Panc1 (cell line): Measurements from ENCODE around the gene FAM193A. TPM values are rescaled to one million over a fixed set of nuclear protein-coding genes. Genes with fewer than 3 reads are reported as not detected.
"Not testable (repeated sequence)": the region's sequence is repeated elsewhere in the genome, so short reads cannot be mapped to it uniquely, and the experiment has no call there.

Experiments
- ATAC-seq: fragments of 200-7000 bp; cut with Tn5 transposase; 2 replicates; pipeline ENCODE4 v1.9.1; 2020; ENCODE audit warnings: mild to moderate bottlenecking, moderate library complexity
- BruUV-seq: library from RNA; stranded (reverse); fragments of 400-500 nt; replicated peaks from 2 replicates; lab custom pipeline; 2021; lab: Mats Ljungman, UMichigan
- CTCF ChIA-PET: fragments of 300-600 bp; sonication (Branson Sonifier 250); formaldehyde crosslinking; loops from one replicate; lab custom pipeline; 2022; ENCODE audit warnings: antibody characterized with exemption; lab: Charles Lee
- POLR2A ChIA-PET: fragments of 300-600 bp; sonication (Branson Sonifier 250); formaldehyde crosslinking; loops from one replicate; lab custom pipeline; 2022; ENCODE audit warnings: antibody characterized with exemption; lab: Charles Lee
- DNase-seq: peaks from one replicate; pipeline ENCODE4 v3.0.0-alpha.2; 2010; ENCODE audit warnings: low read depth, low spot score
- H3K27ac ChIP-seq: 2 replicates; pipeline ENCODE4 v1.5.1; 2011; ENCODE audit warnings: mild to moderate bottlenecking, low read length, inconsistent platforms
- H3K27me3 ChIP-seq: fragments of 200-500 bp; sonication (Bioruptor generic); 2 replicates; pipeline ENCODE4 v1.6.0; 2014; ENCODE audit warnings: low read length, inconsistent platforms; ENCODE audit not compliant: control insufficient read depth, insufficient read depth
- H3K36me3 ChIP-seq: fragments of 200-500 bp; sonication (Bioruptor generic); 2 replicates; pipeline ENCODE4 v1.5.1; 2014; ENCODE audit warnings: inconsistent platforms, mild to moderate bottlenecking, low read length, moderate library complexity; ENCODE audit not compliant: control insufficient read depth, insufficient read depth
- H3K4me1 ChIP-seq: 2 replicates; pipeline ENCODE4 v1.5.1; 2011; ENCODE audit warnings: inconsistent platforms, mild to moderate bottlenecking, low read length, moderate library complexity; ENCODE audit not compliant: control insufficient read depth, insufficient read depth
- H3K4me3 ChIP-seq, 2 experiments: 2 replicates each; pipeline ENCODE4 v1.5.1; 2011 to 2012; ENCODE audit warnings: low read depth in 2 of 2, low read length in 2 of 2, mild to moderate bottlenecking in 2 of 2, inconsistent platforms in 1 of 2, moderate library complexity in 1 of 2
- H3K9me3 ChIP-seq: fragments of 200-500 bp; sonication (Bioruptor generic); 2 replicates; pipeline ENCODE4 v1.5.1; 2014; ENCODE audit warnings: low read depth, mild to moderate bottlenecking, inconsistent platforms, low read length, moderate library complexity; ENCODE audit not compliant: control insufficient read depth, insufficient read depth
- POLR2AphosphoS5 ChIP-seq: IDR thresholded peaks from 2 replicates; pipeline ENCODE4 v1.6.1; 2012; ENCODE audit warnings: mild to moderate bottlenecking, low read depth, low read length, moderate library complexity
- SIN3A ChIP-seq: IDR thresholded peaks from 2 replicates; pipeline ENCODE4 v1.6.1; 2012; ENCODE audit warnings: low read depth, mild to moderate bottlenecking, low read length, moderate library complexity, borderline replicate concordance; ENCODE audit not compliant: insufficient read depth
- TCF7L2 ChIP-seq: IDR thresholded peaks from 2 replicates; pipeline ENCODE4 v1.6.1; 2011; ENCODE audit warnings: mild to moderate bottlenecking, low read depth, low read length, inconsistent platforms
- in situ Hi-C: cut with HindIII; loops from 2 replicates; pipeline ENCODE4 v1.10.0; 2016; ENCODE audit warnings: low sequenced_read_pairs, low pct_unique_long_range_greater_than_20kb
- intact Hi-C: fragments of 100-400 bp; cut with micrococcal nuclease; formaldehyde crosslinking; loops from one replicate; pipeline ENCODE4 v1.10.0; 2022; ENCODE audit not compliant: unreplicated experiment
- total RNA-seq: library from RNA; stranded (reverse); gene quantifications from one replicate; pipeline ENCODE4 v1.2.1, GENCODE V29; 2021; ENCODE audit not compliant: unreplicated experiment
- TF ChIP-seq, protein P1 (sequence below): fragments of 450-650 bp; IDR thresholded peaks from 2 replicates; pipeline ENCODE4 v1.5.1; 2017; ENCODE audit warnings: mild to moderate bottlenecking
- TF ChIP-seq, protein P2 (sequence below), 2 experiments: IDR thresholded peaks; 2 replicates each; pipeline ENCODE4 v1.6.1; 2011 to 2012; ENCODE audit warnings: low read depth in 2 of 2, control low read depth in 1 of 2, low read length in 1 of 2, mild to moderate bottlenecking in 1 of 2, moderate library complexity in 1 of 2; ENCODE audit not compliant: insufficient read depth in 1 of 2

The FAM193A gene
- total RNA-seq, 1 experiment from 2014 or later, result 25.7 TPM

DNA sequence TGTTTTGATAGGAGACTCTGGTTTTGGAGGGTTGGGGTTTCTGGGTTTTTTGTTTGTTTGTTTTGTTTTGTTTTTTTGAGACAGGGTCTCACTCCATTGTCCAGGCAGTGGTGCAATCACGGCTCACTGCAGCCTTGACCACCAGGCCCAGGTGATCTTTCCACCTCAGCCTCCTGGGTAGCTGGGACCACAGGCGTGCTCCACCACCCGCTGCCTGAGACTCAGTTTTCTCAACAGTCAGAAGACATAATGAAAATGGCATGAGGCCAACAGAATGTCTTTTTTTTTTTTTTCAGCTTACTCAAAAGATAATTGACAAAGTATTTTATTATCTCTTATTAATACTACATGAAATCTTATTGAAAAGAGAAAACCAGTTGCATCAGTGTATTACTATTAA, 187.3 kb downstream of the FAM193A start:
- Histone ChIP-seq H3K9me3 (no peaks in the 10 kb centered on the region), H3K4me3 (no peak overlapping the region), H3K4me1 (no peaks in the 10 kb centered on the region), H3K27me3 (no peaks in the 10 kb centered on the region), H3K36me3 (no peaks in the 10 kb centered on the region; the same call in 1 of the 2 replicates), H3K27ac (no peak overlapping the region)
- ChIA-PET CTCF (no interaction called here), POLR2A (no interaction called here)
- TF ChIP-seq POLR2AphosphoS5, result no peak
- TF ChIP-seq, protein P1, sequence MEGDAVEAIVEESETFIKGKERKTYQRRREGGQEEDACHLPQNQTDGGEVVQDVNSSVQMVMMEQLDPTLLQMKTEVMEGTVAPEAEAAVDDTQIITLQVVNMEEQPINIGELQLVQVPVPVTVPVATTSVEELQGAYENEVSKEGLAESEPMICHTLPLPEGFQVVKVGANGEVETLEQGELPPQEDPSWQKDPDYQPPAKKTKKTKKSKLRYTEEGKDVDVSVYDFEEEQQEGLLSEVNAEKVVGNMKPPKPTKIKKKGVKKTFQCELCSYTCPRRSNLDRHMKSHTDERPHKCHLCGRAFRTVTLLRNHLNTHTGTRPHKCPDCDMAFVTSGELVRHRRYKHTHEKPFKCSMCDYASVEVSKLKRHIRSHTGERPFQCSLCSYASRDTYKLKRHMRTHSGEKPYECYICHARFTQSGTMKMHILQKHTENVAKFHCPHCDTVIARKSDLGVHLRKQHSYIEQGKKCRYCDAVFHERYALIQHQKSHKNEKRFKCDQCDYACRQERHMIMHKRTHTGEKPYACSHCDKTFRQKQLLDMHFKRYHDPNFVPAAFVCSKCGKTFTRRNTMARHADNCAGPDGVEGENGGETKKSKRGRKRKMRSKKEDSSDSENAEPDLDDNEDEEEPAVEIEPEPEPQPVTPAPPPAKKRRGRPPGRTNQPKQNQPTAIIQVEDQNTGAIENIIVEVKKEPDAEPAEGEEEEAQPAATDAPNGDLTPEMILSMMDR, result no peak
- no peak for TF ChIP-seq TCF7L2
- TF ChIP-seq, protein P2, sequence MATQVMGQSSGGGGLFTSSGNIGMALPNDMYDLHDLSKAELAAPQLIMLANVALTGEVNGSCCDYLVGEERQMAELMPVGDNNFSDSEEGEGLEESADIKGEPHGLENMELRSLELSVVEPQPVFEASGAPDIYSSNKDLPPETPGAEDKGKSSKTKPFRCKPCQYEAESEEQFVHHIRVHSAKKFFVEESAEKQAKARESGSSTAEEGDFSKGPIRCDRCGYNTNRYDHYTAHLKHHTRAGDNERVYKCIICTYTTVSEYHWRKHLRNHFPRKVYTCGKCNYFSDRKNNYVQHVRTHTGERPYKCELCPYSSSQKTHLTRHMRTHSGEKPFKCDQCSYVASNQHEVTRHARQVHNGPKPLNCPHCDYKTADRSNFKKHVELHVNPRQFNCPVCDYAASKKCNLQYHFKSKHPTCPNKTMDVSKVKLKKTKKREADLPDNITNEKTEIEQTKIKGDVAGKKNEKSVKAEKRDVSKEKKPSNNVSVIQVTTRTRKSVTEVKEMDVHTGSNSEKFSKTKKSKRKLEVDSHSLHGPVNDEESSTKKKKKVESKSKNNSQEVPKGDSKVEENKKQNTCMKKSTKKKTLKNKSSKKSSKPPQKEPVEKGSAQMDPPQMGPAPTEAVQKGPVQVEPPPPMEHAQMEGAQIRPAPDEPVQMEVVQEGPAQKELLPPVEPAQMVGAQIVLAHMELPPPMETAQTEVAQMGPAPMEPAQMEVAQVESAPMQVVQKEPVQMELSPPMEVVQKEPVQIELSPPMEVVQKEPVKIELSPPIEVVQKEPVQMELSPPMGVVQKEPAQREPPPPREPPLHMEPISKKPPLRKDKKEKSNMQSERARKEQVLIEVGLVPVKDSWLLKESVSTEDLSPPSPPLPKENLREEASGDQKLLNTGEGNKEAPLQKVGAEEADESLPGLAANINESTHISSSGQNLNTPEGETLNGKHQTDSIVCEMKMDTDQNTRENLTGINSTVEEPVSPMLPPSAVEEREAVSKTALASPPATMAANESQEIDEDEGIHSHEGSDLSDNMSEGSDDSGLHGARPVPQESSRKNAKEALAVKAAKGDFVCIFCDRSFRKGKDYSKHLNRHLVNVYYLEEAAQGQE (IDR thresholded peaks at IDR 0.05; ENCODE audit: insufficient read depth in 1 of 2, low read depth in 2 of 2, low read length in 1 of 2), result no peak
- TF ChIP-seq SIN3A, result no peak
- DNase-seq (no peak), ATAC-seq (no peak)
- in situ Hi-C loops, result no loop called here
- intact Hi-C loops, result no loop called here
- BruUV-seq, result no TSS peak

DNA sequence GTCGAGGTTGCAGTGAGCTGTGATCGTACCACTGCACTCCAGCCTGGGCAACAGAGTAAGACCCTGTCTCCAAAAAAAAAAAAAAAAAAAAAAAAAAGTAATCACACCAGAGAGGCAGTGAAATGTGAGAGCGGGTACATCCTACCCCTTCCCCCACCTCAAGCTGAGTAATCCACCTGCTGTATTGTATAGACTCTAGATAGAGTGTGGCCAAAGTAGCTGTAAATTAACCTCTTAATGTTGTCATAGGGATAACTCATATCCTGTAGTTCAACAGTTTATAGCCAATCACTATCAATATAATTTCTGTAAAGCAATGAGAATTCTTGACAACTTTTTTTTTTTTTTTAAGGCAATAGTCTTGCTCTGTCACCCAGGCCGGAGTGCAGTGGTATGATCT, 188.9 kb downstream of the FAM193A start:
- POLR2A ChIA-PET, result no interaction called here
- ATAC-seq, result no peak
- intact Hi-C loops, result no loop called here

DNA sequence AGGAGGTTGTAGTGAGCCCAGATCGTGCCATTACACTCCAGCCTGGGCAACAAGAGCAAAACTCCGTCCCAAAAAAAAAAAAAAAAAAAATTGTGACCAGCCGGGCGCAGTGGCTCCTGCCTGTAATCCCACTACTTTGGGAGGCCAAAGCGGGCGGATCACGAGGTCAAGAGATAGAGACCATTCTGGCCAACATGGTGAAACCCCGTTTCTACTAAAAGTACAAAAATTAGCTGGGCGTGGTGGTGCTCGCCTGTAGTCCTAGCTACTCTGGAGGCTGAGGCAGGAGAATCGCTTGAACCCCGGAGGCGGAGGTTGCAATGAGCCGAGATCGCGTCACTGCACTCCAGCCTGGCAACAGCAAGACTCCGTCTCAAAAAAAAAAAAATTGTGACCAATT, 190.4 kb downstream of the FAM193A start:
- in situ Hi-C loops, BruUV-seq: not testable (repeated sequence)
- POLR2A ChIA-PET, result interaction anchor here (0.6 kb wide), 1 partner anchor 169 kb away, joined by 3 read pairs; no protein-coding TSS in a partner anchor

More for the DNA sequence above, 188.9 kb downstream of the FAM193A start:
- H3K9me3 ChIP-seq, result no peaks in the 10 kb centered on the region
- no peak for DNase-seq
- no peaks in the 10 kb centered on the region; the same call in 1 of the 2 replicates for H3K36me3 ChIP-seq
- no peaks in the 10 kb centered on the region for H3K4me1 ChIP-seq
- no peak overlapping the region for H3K4me3 ChIP-seq
- in situ Hi-C loops, result no loop called here
- H3K27me3 ChIP-seq, result no peaks in the 10 kb centered on the region
- CTCF ChIA-PET, result interaction anchor here (0.7 kb wide), 1 partner anchor 9 kb away, joined by 7 read pairs; no protein-coding TSS in a partner anchor
- TF ChIP-seq, protein P1, result no peak
- TF ChIP-seq POLR2AphosphoS5, result no peak
- TF ChIP-seq TCF7L2, result no peak
- H3K27ac ChIP-seq, result no peak overlapping the region
- BruUV-seq, result no TSS peak

More for the DNA sequence above, 190.4 kb downstream of the FAM193A start:
- H3K4me1 ChIP-seq, ATAC-seq, H3K27me3 ChIP-seq, H3K4me3 ChIP-seq, DNase-seq, H3K36me3 ChIP-seq, H3K27ac ChIP-seq, intact Hi-C loops, H3K9me3 ChIP-seq: not testable (repeated sequence)
- CTCF ChIA-PET, result interaction anchor here (1.0 kb wide), 1 partner anchor 15 kb away, joined by 9 read pairs; no protein-coding TSS in a partner anchor
